Progenitor cell of endocrine pancreas (in vitro differentiated cells): ENCODE results near the gene ADGRV1. TPM values are rescaled to one million over a fixed set of nuclear protein-coding genes. Genes with fewer than 3 reads are reported as not detected.

Experiments used
- DNase-seq: peaks from one replicate; pipeline ENCODE4 v3.0.0; 2021; ENCODE audit warnings: low spot score; ENCODE audit not compliant: unreplicated experiment
- H3K27ac Mint-ChIP-seq: 2 replicates; pipeline ENCODE4 v1.8.0; 2021; ENCODE audit warnings: mild to moderate bottlenecking, moderate library complexity, mixed read lengths
- H3K27me3 Mint-ChIP-seq: 2 replicates; pipeline ENCODE4 v1.8.0; 2021; ENCODE audit warnings: mixed read lengths
- H3K36me3 Mint-ChIP-seq: 2 replicates; pipeline ENCODE4 v1.8.0; 2022; ENCODE audit warnings: mixed read lengths; ENCODE audit not compliant: insufficient read depth
- H3K4me1 Mint-ChIP-seq: 2 replicates; pipeline ENCODE4 v1.8.0; 2021; ENCODE audit warnings: low read depth, mixed read lengths
- H3K4me3 Mint-ChIP-seq: 2 replicates; pipeline ENCODE4 v1.8.0; 2021; ENCODE audit warnings: low read depth, mild to moderate bottlenecking, moderate library complexity, mixed read lengths
- H3K9me3 Mint-ChIP-seq: 2 replicates; pipeline ENCODE4 v1.8.0; 2021; ENCODE audit warnings: low read depth, mixed read lengths
- total RNA-seq: library from RNA; stranded (reverse); gene quantifications from 2 replicates; pipeline ENCODE4 v1.2.1, GENCODE V29; 2021
- TF ChIP-seq, protein P1 (sequence below): fragments of 200-600 bp; sonication (generic); IDR thresholded peaks from one replicate; pipeline ENCODE4 v1.5.0; 2021; ENCODE audit warnings: antibody characterized with exemption, mild to moderate bottlenecking; ENCODE audit not compliant: unreplicated experiment

ADGRV1 gene
- total RNA-seq, 1 donor from 2014 or later: 82.3 TPM

DNA sequence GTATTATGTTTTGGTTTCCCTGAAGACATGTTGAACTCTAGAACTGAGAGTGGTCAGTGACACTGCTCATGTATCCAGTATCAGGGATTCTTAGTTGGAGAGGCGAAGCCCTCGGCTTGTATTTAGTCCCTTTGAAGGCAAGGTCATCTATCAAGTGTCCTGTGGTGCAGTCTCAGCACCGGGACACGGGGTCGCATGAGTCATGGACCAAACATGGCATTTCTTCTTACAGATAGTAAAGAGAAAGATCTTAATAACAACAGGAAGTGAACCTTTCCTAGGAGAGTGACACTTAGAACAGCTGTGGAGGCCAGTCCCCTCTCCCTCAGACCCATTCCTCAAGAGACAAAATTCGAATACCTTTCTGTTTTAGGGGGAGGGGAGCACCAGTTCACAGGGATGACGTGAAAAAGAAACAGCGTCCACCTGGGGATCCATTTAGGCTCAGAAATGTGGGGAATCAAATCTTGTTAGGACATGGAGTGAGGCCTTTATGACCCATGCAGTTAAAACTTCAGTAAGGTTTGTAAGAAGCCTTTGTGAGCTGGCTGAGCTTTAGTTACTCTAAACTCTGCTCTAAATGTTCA lies 86.5 kb downstream of the ADGRV1 start:
- Mint-ChIP-seq H3K27ac (peak overlapping the region; percentile 87), H3K36me3 (peaks cover 12% of the 10 kb centered on the region), H3K9me3 (no peaks in the 10 kb centered on the region), H3K27me3 (no peaks in the 10 kb centered on the region), H3K4me3 (no peak overlapping the region), H3K4me1 (peaks cover 7% of the 10 kb centered on the region)
- DNase-seq: no peak
- TF ChIP-seq, protein P1, sequence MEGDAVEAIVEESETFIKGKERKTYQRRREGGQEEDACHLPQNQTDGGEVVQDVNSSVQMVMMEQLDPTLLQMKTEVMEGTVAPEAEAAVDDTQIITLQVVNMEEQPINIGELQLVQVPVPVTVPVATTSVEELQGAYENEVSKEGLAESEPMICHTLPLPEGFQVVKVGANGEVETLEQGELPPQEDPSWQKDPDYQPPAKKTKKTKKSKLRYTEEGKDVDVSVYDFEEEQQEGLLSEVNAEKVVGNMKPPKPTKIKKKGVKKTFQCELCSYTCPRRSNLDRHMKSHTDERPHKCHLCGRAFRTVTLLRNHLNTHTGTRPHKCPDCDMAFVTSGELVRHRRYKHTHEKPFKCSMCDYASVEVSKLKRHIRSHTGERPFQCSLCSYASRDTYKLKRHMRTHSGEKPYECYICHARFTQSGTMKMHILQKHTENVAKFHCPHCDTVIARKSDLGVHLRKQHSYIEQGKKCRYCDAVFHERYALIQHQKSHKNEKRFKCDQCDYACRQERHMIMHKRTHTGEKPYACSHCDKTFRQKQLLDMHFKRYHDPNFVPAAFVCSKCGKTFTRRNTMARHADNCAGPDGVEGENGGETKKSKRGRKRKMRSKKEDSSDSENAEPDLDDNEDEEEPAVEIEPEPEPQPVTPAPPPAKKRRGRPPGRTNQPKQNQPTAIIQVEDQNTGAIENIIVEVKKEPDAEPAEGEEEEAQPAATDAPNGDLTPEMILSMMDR: no peak

- Mint-ChIP-seq H3K9me3 (no peaks in the 10 kb centered on the region), H3K36me3 (peaks cover 20% of the 10 kb centered on the region), H3K4me3 (no peak overlapping the region), H3K4me1 (no peaks in the 10 kb centered on the region), H3K27me3 (no peaks in the 10 kb centered on the region), H3K27ac (no peak overlapping the region)
- DNase-seq: no peak
- TF ChIP-seq, protein P1: no peak
Measured at GRCh38 chr5:90650767-90651166, 92.2 kb downstream of the ADGRV1 start.

- Mint-ChIP-seq H3K36me3 (peaks cover 21% of the 10 kb centered on the region), H3K27ac (no peak overlapping the region), H3K4me1 (no peaks in the 10 kb centered on the region), H3K27me3 (no peaks in the 10 kb centered on the region), H3K9me3 (no peaks in the 10 kb centered on the region), H3K4me3 (no peak overlapping the region)
- DNase-seq: no peak
- TF ChIP-seq, protein P1: no peak
Measured at GRCh38 chr5:90654215-90654614, 95.6 kb downstream of the ADGRV1 start.

GRCh38 chr5:90655423-90655822 lies 96.8 kb downstream of the ADGRV1 start:
- Mint-ChIP-seq H3K27me3 (no peaks in the 10 kb centered on the region), H3K36me3 (peaks cover 19% of the 10 kb centered on the region), H3K9me3 (no peaks in the 10 kb centered on the region), H3K4me3 (no peak overlapping the region), H3K27ac (no peak overlapping the region), H3K4me1 (no peaks in the 10 kb centered on the region)
- TF ChIP-seq, protein P1: no peak
- DNase-seq: no peak

- Mint-ChIP-seq H3K36me3 (peaks cover 24% of the 10 kb centered on the region), H3K4me1 (no peaks in the 10 kb centered on the region), H3K9me3 (peaks cover 2% of the 10 kb centered on the region), H3K27ac (no peak overlapping the region), H3K4me3 (no peak overlapping the region), H3K27me3 (no peaks in the 10 kb centered on the region)
- TF ChIP-seq, protein P1: no peak
- DNase-seq: no peak
Measured at GRCh38 chr5:90657030-90657429, 98.4 kb downstream of the ADGRV1 start.
